ENCODE data around the gene NTN3.
A peak's percentile ranks its signal among the peaks of the same experiment; 100 is the strongest.
"Not testable (repeated sequence)": the region's sequence is repeated elsewhere in the genome, so short reads cannot be mapped to it uniquely, and the experiment has no call there.

Gene NTN3

GRCh38 chr16:2429034-2429770, 41.9 kb upstream of the NTN3 start, which contains the start of gene CCNF:
TSS of gene CCNF (plus strand) at chr16:2429447. CDS start at chr16:2429482, 35 bp downstream.
- Histone ChIP-seq H3K4me1 (ENCODE audit: control insufficient read depth in 5 of 5, insufficient read depth in 5 of 5, low read length in 5 of 5) (peaks cover 2 to 25% (median 19%) of the 10 kb centered on the region in 5 donors), H3K27me3 (ENCODE audit: control insufficient read depth in 5 of 5, insufficient read depth in 4 of 5, low read length in 5 of 5) (no peaks in the 10 kb centered on the region), H3K9ac (ENCODE audit: low read length in 5 of 5) (peak within 1 kb of the TSS in 4 of 5 donors; percentile 66 to 79 (median 69)), H3K27ac (ENCODE audit: low read depth, low read length) (peak within 1 kb of the TSS; percentile 16), H3K9me3 (ENCODE audit: control insufficient read depth in 5 of 5, low read length in 5 of 5) (peaks cover 0 to 2% (median 0%) of the 10 kb centered on the region in 5 donors), H3K4me3 (ENCODE audit: low read depth in 1 of 5, low read length in 5 of 5) (peak within 1 kb of the TSS; percentile 64 to 85 (median 78)), H3K36me3 (ENCODE audit: control insufficient read depth in 5 of 5, insufficient read depth in 5 of 5, low read length in 5 of 5) (peaks cover 0 to 16% (median 11%) of the 10 kb centered on the region in 5 donors)

- H3K4me1 ChIP-seq (ENCODE audit: control insufficient read depth in 5 of 5, insufficient read depth in 5 of 5, low read length in 5 of 5): peaks cover 2 to 25% (median 19%) of the 10 kb centered on the region in 5 donors
- peak overlapping the region; percentile 16 for H3K27ac ChIP-seq (ENCODE audit: low read depth, low read length)
- H3K27me3 ChIP-seq (ENCODE audit: control insufficient read depth in 5 of 5, insufficient read depth in 4 of 5, low read length in 5 of 5): no peaks in the 10 kb centered on the region
Measured at GRCh38 chr16:2429771-2430663, 41.1 kb upstream of the NTN3 start.

DNA sequence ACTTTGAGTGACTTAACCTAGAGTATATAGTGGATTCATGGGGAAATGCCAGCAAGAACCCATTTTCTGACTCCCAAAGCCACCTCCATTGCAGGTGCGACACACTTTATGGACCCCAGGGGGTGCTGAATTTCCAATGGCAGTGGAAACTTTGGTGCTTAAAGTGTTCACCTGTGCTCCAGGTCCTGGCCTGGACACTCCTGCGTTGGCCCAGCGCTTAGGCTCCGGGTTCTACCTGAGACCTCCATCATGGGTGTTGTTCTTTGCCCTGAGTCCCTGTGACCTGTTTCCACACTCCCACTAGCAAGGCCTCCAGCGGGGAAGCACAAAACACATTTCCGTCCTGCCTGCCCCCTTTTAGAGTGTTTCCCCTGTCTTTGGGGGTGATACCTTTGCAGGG, 38.8 kb upstream of the NTN3 start:
- Histone ChIP-seq H3K4me3 (ENCODE audit: low read depth in 1 of 5, low read length in 5 of 5) (no peak overlapping the region), H3K27me3 (ENCODE audit: control insufficient read depth in 5 of 5, insufficient read depth in 4 of 5, low read length in 5 of 5) (no peaks in the 10 kb centered on the region), H3K4me1 (ENCODE audit: control insufficient read depth in 5 of 5, insufficient read depth in 5 of 5, low read length in 5 of 5) (peaks cover 2 to 25% (median 19%) of the 10 kb centered on the region in 5 donors), H3K36me3 (ENCODE audit: control insufficient read depth in 5 of 5, insufficient read depth in 5 of 5, low read length in 5 of 5) (peaks cover 0 to 32% (median 27%) of the 10 kb centered on the region in 5 donors), H3K27ac (ENCODE audit: low read depth, low read length) (no peak overlapping the region), H3K9ac (ENCODE audit: low read length in 5 of 5) (no peak overlapping the region), H3K9me3 (ENCODE audit: control insufficient read depth in 5 of 5, low read length in 5 of 5) (peaks cover 0 to 2% (median 0%) of the 10 kb centered on the region in 5 donors)

More at GRCh38 chr16:2429771-2430663, 41.1 kb upstream of the NTN3 start:
- Histone ChIP-seq H3K36me3 (ENCODE audit: control insufficient read depth in 5 of 5, insufficient read depth in 5 of 5, low read length in 5 of 5) (peaks cover 0 to 16% (median 11%) of the 10 kb centered on the region in 5 donors), H3K4me3 (ENCODE audit: low read depth in 1 of 5, low read length in 5 of 5) (peak overlapping the region; percentile 64 to 77 (median 72)), H3K9ac (ENCODE audit: low read length in 5 of 5) (peak overlapping the region in 4 of 5 donors; percentile 49 to 79 (median 62)), H3K9me3 (ENCODE audit: control insufficient read depth in 5 of 5, low read length in 5 of 5) (peaks cover 0 to 2% (median 0%) of the 10 kb centered on the region in 5 donors)

DNA sequence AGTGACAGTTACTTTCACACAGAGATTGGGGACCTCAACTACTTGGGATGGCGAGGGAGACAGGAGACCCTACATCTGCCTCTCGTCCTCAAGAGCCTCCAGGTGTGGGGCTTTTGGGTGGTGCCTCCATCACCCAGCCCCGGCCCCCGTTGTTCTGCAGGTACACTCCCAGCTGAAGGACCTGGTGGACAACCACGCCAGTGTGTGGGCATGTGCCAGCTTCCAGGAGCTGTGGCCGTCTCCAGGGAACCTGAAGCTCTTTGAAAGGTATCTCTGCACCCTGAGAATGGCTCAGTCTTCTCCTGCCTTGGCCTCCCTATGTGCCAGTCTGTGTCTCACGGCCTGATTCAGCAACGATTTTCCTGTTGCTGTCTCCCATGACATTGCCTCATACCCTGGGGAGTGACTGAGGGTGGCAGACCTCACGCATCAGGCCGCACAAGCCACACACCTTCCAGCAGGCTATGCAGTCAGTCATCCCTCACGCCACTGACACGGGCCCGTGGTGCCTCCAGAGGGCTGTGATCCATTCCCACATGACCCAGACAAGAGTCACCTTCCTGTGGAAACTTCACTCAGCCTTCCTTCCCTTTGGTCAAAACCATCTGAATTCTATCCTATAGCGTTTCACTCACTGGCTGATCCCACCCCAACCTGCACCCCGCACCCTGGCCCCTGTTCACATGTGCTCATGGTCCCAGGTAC, 38.1 kb upstream of the NTN3 start:
- Histone ChIP-seq H3K27ac (ENCODE audit: low read depth, low read length) (no peak overlapping the region), H3K36me3 (ENCODE audit: control insufficient read depth in 5 of 5, insufficient read depth in 5 of 5, low read length in 5 of 5) (peaks cover 0 to 34% (median 32%) of the 10 kb centered on the region in 5 donors)

GRCh38 chr16:2435236-2435635, 35.9 kb upstream of the NTN3 start:
- not testable (repeated sequence) for H3K9ac ChIP-seq (ENCODE audit: low read length in 5 of 5); H3K27me3 ChIP-seq (ENCODE audit: control insufficient read depth in 5 of 5, insufficient read depth in 4 of 5, low read length in 5 of 5); H3K27ac ChIP-seq (ENCODE audit: low read depth, low read length); H3K4me3 ChIP-seq (ENCODE audit: low read depth in 1 of 5, low read length in 5 of 5); H3K9me3 ChIP-seq (ENCODE audit: control insufficient read depth in 5 of 5, low read length in 5 of 5)
- Histone ChIP-seq H3K36me3 (ENCODE audit: control insufficient read depth in 5 of 5, insufficient read depth in 5 of 5, low read length in 5 of 5) (peaks cover 0 to 52% (median 44%) of the 10 kb centered on the region in 5 donors), H3K4me1 (ENCODE audit: control insufficient read depth in 5 of 5, insufficient read depth in 5 of 5, low read length in 5 of 5) (peaks cover 2 to 10% (median 4%) of the 10 kb centered on the region in 5 donors)

More for the DNA sequence above, 38.1 kb upstream of the NTN3 start:
- H3K4me3 ChIP-seq (ENCODE audit: low read depth in 1 of 5, low read length in 5 of 5): no peak overlapping the region
- H3K4me1 ChIP-seq (ENCODE audit: control insufficient read depth in 5 of 5, insufficient read depth in 5 of 5, low read length in 5 of 5): peaks cover 2 to 25% (median 19%) of the 10 kb centered on the region in 5 donors
- no peak overlapping the region for H3K9ac ChIP-seq (ENCODE audit: low read length in 5 of 5)
- peaks cover 0 to 2% (median 0%) of the 10 kb centered on the region in 5 donors for H3K9me3 ChIP-seq (ENCODE audit: control insufficient read depth in 5 of 5, low read length in 5 of 5)
- no peaks in the 10 kb centered on the region for H3K27me3 ChIP-seq (ENCODE audit: control insufficient read depth in 5 of 5, insufficient read depth in 4 of 5, low read length in 5 of 5)

GRCh38 chr16:2436110-2436509, 35.0 kb upstream of the NTN3 start:
- H3K4me3 ChIP-seq (ENCODE audit: low read depth in 1 of 5, low read length in 5 of 5): no peak overlapping the region
- no peaks in the 10 kb centered on the region for H3K27me3 ChIP-seq (ENCODE audit: control insufficient read depth in 5 of 5, insufficient read depth in 4 of 5, low read length in 5 of 5)
- peaks cover 0 to 1% (median 0%) of the 10 kb centered on the region in 5 donors for H3K4me1 ChIP-seq (ENCODE audit: control insufficient read depth in 5 of 5, insufficient read depth in 5 of 5, low read length in 5 of 5)
- H3K36me3 ChIP-seq (ENCODE audit: control insufficient read depth in 5 of 5, insufficient read depth in 5 of 5, low read length in 5 of 5): peaks cover 0 to 52% (median 44%) of the 10 kb centered on the region in 5 donors
- peaks cover 0 to 2% (median 0%) of the 10 kb centered on the region in 5 donors for H3K9me3 ChIP-seq (ENCODE audit: control insufficient read depth in 5 of 5, low read length in 5 of 5)
- H3K27ac ChIP-seq (ENCODE audit: low read depth, low read length): no peak overlapping the region
- H3K9ac ChIP-seq (ENCODE audit: low read length in 5 of 5): no peak overlapping the region

DNA sequence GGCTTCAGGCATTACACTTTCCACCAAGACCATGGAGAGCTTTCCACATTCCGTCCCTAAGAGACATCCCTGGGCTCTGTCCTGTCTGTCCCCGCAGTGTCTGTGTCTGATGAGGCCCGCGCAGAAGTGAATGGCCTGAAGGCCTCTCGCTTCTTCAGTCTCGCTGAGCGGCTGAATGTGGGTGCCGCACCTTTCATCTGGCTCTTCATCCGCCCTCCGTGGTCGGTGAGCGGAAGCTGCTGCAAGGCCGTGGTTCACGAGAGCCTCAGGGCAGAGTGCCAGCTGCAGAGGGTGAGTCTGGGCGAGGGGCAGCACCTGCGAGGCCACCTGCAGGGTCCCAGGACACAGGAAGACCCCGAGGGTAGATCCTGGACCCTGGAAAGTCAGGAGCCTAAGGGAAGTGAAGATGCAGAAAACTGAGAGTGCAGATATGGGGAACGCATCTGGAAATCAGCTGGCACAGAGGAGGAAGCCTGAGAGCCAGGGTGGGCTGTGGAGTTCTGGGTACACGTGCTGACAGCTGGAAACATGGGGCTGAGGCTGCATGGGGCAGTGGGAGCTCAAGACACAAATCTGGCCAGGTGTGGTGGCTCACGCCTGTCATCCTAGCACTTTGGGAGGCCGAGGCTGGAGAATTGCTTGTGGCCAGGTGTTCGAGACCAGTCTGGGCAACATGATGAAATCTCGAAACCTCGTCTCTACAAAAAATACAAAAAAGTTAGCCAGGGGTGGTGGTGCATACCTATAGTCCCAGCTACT, 33.9 kb upstream of the NTN3 start:
- no peak overlapping the region for H3K4me3 ChIP-seq (ENCODE audit: low read depth in 1 of 5, low read length in 5 of 5)
- H3K27ac ChIP-seq (ENCODE audit: low read depth, low read length): no peak overlapping the region
- peaks cover 0 to 49% (median 43%) of the 10 kb centered on the region in 5 donors for H3K36me3 ChIP-seq (ENCODE audit: control insufficient read depth in 5 of 5, insufficient read depth in 5 of 5, low read length in 5 of 5)
- H3K9ac ChIP-seq (ENCODE audit: low read length in 5 of 5): no peak overlapping the region
- H3K9me3 ChIP-seq (ENCODE audit: control insufficient read depth in 5 of 5, low read length in 5 of 5): peaks cover 0 to 2% (median 0%) of the 10 kb centered on the region in 5 donors
- H3K27me3 ChIP-seq (ENCODE audit: control insufficient read depth in 5 of 5, insufficient read depth in 4 of 5, low read length in 5 of 5): no peaks in the 10 kb centered on the region
- no peaks in the 10 kb centered on the region for H3K4me1 ChIP-seq (ENCODE audit: control insufficient read depth in 5 of 5, insufficient read depth in 5 of 5, low read length in 5 of 5)

DNA sequence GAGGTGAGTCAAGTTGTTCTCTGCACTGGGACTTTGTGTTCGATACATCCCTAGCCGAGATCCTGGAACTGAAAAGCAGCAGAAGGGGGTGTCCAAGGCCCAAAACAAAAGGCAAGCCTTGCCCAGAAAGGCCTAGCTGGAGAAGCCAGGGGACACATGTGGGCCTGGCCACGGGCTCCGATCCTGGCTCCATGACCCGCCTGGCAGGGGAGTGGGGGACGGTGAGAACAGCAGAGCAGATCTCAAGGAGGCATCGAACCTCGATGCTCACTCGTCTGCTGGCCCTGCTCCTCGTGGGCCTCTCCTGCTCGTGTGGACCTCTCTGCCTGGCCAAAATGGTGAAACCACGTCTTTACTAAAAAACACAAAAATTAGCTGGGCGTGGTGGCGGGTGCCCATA, 33.0 kb upstream of the NTN3 start:
- no peak overlapping the region for H3K4me3 ChIP-seq (ENCODE audit: low read depth in 1 of 5, low read length in 5 of 5)
- peaks cover 0 to 42% (median 34%) of the 10 kb centered on the region in 5 donors for H3K36me3 ChIP-seq (ENCODE audit: control insufficient read depth in 5 of 5, insufficient read depth in 5 of 5, low read length in 5 of 5)
- H3K9me3 ChIP-seq (ENCODE audit: control insufficient read depth in 5 of 5, low read length in 5 of 5): peaks cover 0 to under 1% (median 0%) of the 10 kb centered on the region in 5 donors
- no peaks in the 10 kb centered on the region for H3K27me3 ChIP-seq (ENCODE audit: control insufficient read depth in 5 of 5, insufficient read depth in 4 of 5, low read length in 5 of 5)
- no peak overlapping the region for H3K9ac ChIP-seq (ENCODE audit: low read length in 5 of 5)
- H3K27ac ChIP-seq (ENCODE audit: low read depth, low read length): no peak overlapping the region
- H3K4me1 ChIP-seq (ENCODE audit: control insufficient read depth in 5 of 5, insufficient read depth in 5 of 5, low read length in 5 of 5): no peaks in the 10 kb centered on the region

- H3K36me3 ChIP-seq (ENCODE audit: control insufficient read depth in 5 of 5, insufficient read depth in 5 of 5, low read length in 5 of 5): peaks cover 0 to 43% (median 39%) of the 10 kb centered on the region in 5 donors
- H3K9me3 ChIP-seq (ENCODE audit: control insufficient read depth in 5 of 5, low read length in 5 of 5): no peaks in the 10 kb centered on the region
- H3K9ac ChIP-seq (ENCODE audit: low read length in 5 of 5): no peak overlapping the region
- no peak overlapping the region for H3K27ac ChIP-seq (ENCODE audit: low read depth, low read length)
- H3K4me3 ChIP-seq (ENCODE audit: low read depth in 1 of 5, low read length in 5 of 5): no peak overlapping the region
- H3K4me1 ChIP-seq (ENCODE audit: control insufficient read depth in 5 of 5, insufficient read depth in 5 of 5, low read length in 5 of 5): no peaks in the 10 kb centered on the region
- H3K27me3 ChIP-seq (ENCODE audit: control insufficient read depth in 5 of 5, insufficient read depth in 4 of 5, low read length in 5 of 5): no peaks in the 10 kb centered on the region
Measured at GRCh38 chr16:2439598-2439997, 31.5 kb upstream of the NTN3 start.

All from subcutaneous abdominal adipose tissue (tissue), 5 donors.